Anterior cingulate cortex (tissue), 58 donors: Measurements from ENCODE around the gene SERGEF.

Experiments
- DNase-seq, 58 donors: peaks; one replicate each; lab custom pipeline; 2025; lab: John Stamatoyannopoulos, UW

The SERGEF gene

DNA sequence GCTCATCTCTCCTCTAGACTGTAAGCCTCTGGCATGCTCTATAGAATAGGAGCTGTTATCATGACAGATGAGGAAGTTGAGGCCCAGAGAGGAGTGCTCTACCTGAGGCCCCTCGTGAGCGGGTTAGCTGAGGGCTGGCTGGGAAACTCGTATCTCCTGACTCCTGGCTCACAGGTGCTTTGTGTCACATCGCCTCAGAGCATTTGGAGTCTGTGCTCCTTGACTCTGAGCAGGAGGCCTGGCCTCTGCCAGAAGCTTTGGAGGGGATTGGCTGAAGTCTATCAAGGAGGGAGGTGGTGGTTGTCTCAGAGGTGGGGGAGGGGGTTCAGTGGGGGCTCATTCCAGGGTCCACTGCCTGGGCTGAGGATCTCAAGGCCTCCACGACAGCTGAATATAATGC, 270.8 kb downstream of the SERGEF start:
- DNase-seq: no peak

DNA sequence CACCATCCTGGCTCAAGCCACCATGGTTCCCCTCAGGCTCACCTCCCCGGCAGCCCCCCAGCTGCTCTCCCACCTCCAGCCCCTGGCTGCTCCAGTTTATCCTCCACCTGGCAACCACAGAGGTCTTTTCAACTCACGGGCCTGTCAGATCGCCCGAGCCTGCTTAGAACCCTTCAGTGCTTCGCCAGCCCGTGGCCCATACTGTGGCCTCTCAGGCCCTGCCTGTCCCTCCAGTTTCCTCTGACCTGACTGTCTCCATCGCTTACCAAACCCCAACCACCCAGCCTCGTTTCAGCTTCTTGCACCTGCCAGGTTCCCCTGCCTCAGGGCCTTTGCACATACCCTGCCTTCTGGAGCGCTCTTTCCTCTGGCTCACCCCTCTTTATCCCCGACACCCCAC, 271.4 kb downstream of the SERGEF start:
- no peak for DNase-seq

DNA sequence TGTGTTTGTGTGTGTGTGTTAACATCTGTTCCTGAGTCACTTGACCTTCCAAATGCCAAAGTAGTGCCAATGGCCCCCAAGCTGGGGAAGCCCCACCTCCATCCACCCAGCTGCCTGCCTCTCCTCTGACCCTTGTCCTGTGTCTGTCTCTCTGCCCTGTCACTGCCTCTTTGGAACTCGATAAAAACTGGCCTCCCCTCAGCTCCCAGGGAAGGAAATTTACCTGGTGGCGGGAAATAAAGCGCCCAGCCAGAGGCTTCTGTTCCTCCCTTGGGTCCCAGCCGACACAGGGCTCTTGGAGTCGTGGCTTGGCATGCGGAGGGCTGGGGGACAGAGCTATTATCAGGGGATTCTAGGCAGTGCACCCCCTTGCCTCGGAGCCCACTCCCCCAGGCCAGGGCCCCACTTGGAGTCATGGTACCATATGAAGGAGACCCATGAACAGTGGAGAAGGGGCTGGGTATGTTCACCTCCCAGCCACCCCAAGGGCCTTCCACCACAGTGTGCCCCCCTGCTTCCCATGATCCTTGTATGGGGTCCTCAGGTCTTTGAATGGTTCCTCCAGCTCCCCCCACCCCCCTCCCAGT, 272.1 kb downstream of the SERGEF start:
- no peak for DNase-seq

DNA sequence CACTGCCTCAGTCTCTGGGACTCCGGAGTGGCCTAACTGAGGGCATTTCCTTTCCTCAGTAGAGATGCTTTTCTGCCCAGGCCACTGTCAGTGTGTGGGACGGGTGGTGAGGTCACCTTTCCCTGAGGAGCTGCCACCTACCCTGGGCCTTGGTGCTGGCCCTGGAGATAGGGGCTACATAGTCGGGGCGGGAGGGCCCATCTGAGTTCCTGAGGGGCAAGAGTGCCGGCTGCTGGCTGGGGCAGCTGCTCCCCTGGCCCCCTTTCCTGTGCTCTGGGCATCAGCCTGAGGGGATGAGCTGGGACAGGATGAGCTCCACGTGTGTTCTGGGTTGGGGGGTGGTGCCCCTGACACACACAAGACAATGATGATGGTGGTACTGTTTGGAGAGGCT, 272.9 kb downstream of the SERGEF start:
- no peak for DNase-seq

DNA sequence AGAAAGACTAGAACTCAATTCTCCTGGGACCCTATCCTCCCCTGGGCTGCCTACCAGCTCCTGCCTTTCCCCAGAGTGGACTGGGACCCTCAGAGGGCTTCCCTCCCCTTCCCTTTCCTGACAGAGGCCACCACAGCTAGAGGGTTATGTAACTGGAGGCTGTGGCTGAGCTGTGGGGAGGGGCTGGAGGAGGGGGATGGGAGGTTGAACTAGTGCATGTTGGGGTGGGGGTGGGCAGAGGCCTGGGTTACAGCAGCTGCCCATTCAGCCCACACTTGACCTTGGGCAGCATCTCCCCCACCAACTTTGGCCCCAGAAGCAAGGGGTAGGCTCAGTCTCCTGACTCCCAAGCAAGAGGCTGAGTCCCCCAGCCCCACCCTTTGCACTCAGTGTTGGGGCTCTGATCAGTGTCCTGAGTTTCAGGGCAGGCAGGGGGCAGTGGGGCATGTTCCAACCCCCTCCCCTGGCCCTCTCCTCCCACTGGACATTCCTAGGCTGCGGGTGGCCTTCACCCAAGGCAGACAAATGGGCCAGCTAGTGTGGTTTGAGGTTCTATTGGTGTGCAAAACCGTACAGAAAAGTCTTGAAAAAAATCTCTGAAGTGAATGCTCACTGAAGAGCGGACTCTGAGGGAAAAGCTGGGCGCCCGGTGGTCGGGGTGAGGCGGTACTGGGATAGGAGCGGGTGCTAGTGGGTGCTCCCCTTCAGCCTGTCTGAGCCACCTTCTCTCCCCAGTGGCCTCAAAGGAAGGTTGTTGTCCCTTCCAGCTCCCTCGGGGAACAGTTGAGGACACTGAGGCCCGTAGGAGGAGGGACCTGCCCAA, 274.5 kb downstream of the SERGEF start:
- no peak for DNase-seq
